GM19468 (cell line): ENCODE measurements around the gene TAS2R38.

Experiments used
- ATAC-seq: cut with Tn5 transposase; IDR thresholded peaks from one replicate; pipeline ENCODE4 v1.9.1; 2021; ENCODE audit warnings: mild to moderate bottlenecking, moderate library complexity, moderate number of reproducible peaks; ENCODE audit not compliant: unreplicated experiment; ENCODE audit errors: extremely low read depth

Gene TAS2R38

GRCh38 chr7:141976524-141977245, 3.1 kb upstream of the TAS2R38 start:
- no peak for ATAC-seq

GRCh38 chr7:141975806-141976523, 2.4 kb upstream of the TAS2R38 start:
- ATAC-seq = peak; percentile 43

- ATAC-seq = no peak
Measured at GRCh38 chr7:141974831-141975230, 1.3 kb upstream of the TAS2R38 start.

- ATAC-seq = no peak
Measured at GRCh38 chr7:141960687-141961422, 12.7 kb downstream of the TAS2R38 start.

- no peak for ATAC-seq
Measured at GRCh38 chr7:141956084-141956483, 17.5 kb downstream of the TAS2R38 start.

GRCh38 chr7:141954334-141954733, 19.2 kb downstream of the TAS2R38 start:
- no peak for ATAC-seq

GRCh38 chr7:141952461-141952860, 21.1 kb downstream of the TAS2R38 start:
- ATAC-seq = no peak

- ATAC-seq = no peak
Measured at GRCh38 chr7:141950806-141951205, 22.8 kb downstream of the TAS2R38 start.

- ATAC-seq = no peak
Measured at GRCh38 chr7:141949911-141950310, 23.7 kb downstream of the TAS2R38 start.

GRCh38 chr7:141949451-141949850, 24.1 kb downstream of the TAS2R38 start:
- no peak for ATAC-seq

GRCh38 chr7:141949021-141949420, 24.6 kb downstream of the TAS2R38 start:
- no peak for ATAC-seq

- ATAC-seq = no peak
Measured at GRCh38 chr7:141946796-141947195, 26.8 kb downstream of the TAS2R38 start, which contains the start of gene CLEC5A. Gene CLEC5A (minus strand): TSS chr7:141946974. CDS start chr7:141946292, 682 bp downstream.

GRCh38 chr7:141945356-141945755, 28.2 kb downstream of the TAS2R38 start:
- no peak for ATAC-seq

GRCh38 chr7:141944811-141945210, 28.8 kb downstream of the TAS2R38 start:
- no peak for ATAC-seq

- ATAC-seq = no peak
Measured at GRCh38 chr7:141943846-141944245, 29.7 kb downstream of the TAS2R38 start.

- ATAC-seq = no peak
Measured at GRCh38 chr7:141941075-141941474, 32.5 kb downstream of the TAS2R38 start.

GRCh38 chr7:141930211-141930610, 43.4 kb downstream of the TAS2R38 start:
- no peak for ATAC-seq

GRCh38 chr7:141928845-141929195, 44.8 kb downstream of the TAS2R38 start:
- ATAC-seq = no peak

- ATAC-seq = no peak
Measured at GRCh38 chr7:141928146-141928844, 45.3 kb downstream of the TAS2R38 start.
